ENCODE data around the gene MMAB. TPM values are rescaled to one million over a fixed set of nuclear protein-coding genes. Genes with fewer than 3 reads are reported as not detected.

The MMAB gene
- total and polyA plus RNA-seq, 4 donors, result 47.1 to 101 (median 77.1) TPM

GRCh38 chr12:109538191-109538863 is 35.0 kb downstream of the MMAB start:
- Histone ChIP-seq H3K27ac (ENCODE audit: low read depth in 1 of 2, low read length in 2 of 2) (no peak overlapping the region), H3K36me3 (ENCODE audit: control insufficient read depth in 4 of 4, insufficient read depth in 3 of 4, low read depth in 1 of 4, low read length in 3 of 4) (peaks cover 0 to 17% (median 3%) of the 10 kb centered on the region in 4 donors), H3K4me1 (ENCODE audit: control insufficient read depth in 4 of 4, insufficient read depth in 4 of 4, low read length in 3 of 4) (no peaks in the 10 kb centered on the region), H3K9ac (ENCODE audit: low read depth in 1 of 2, low read length in 2 of 2) (no peak overlapping the region), H3K4me3 (ENCODE audit: low read depth in 1 of 3, low read length in 3 of 3) (no peak overlapping the region), H3K27me3 (ENCODE audit: control insufficient read depth in 4 of 4, insufficient read depth in 4 of 4, low read length in 3 of 4) (no peaks in the 10 kb centered on the region), H3K9me3 (ENCODE audit: control insufficient read depth in 4 of 4, low read length in 3 of 4) (no peaks in the 10 kb centered on the region)
- TF ChIP-seq MAX (IDR thresholded peaks at IDR 0.05) (no peak), SP1 (IDR thresholded peaks at IDR 0.05) (no peak), NR2F2 (IDR thresholded peaks at IDR 0.05) (no peak), RXRA (IDR thresholded peaks at IDR 0.05) (no peak), RAD21 (IDR thresholded peaks at IDR 0.05) (no peak)
- DNase-seq (ENCODE audit: low spot score), result no peak
- 82% methylated on average over 16 of the region's 16 CpGs for WGBS

- Histone ChIP-seq H3K4me1 (ENCODE audit: control insufficient read depth in 4 of 4, insufficient read depth in 4 of 4, low read length in 3 of 4) (no peaks in the 10 kb centered on the region), H3K36me3 (ENCODE audit: control insufficient read depth in 4 of 4, insufficient read depth in 3 of 4, low read depth in 1 of 4, low read length in 3 of 4) (peaks cover 0 to 27% (median 7%) of the 10 kb centered on the region in 4 donors), H3K27me3 (ENCODE audit: control insufficient read depth in 4 of 4, insufficient read depth in 4 of 4, low read length in 3 of 4) (no peaks in the 10 kb centered on the region), H3K4me3 (ENCODE audit: low read depth in 1 of 3, low read length in 3 of 3) (no peak overlapping the region), H3K9me3 (ENCODE audit: control insufficient read depth in 4 of 4, low read length in 3 of 4) (no peaks in the 10 kb centered on the region), H3K9ac (ENCODE audit: low read depth in 1 of 2, low read length in 2 of 2) (no peak overlapping the region), H3K27ac (ENCODE audit: low read depth in 1 of 2, low read length in 2 of 2) (no peak overlapping the region)
- WGBS, result 94% methylated on average over 8 of the region's 8 CpGs
- TF ChIP-seq GABPA (IDR thresholded peaks at IDR 0.05 in 1 of 2, conservative IDR thresholded peaks at IDR 0.05 in 1 of 2) (no peak), NR2F2 (IDR thresholded peaks at IDR 0.05) (no peak), YY1 (IDR thresholded peaks at IDR 0.05) (no peak), REST (IDR thresholded peaks at IDR 0.05) (no peak), FOXA2 (IDR thresholded peaks at IDR 0.05) (no peak), ATF3 (IDR thresholded peaks at IDR 0.05) (no peak), RXRA (IDR thresholded peaks at IDR 0.05) (no peak), ZBTB33 (IDR thresholded peaks at IDR 0.05) (no peak), CTCF (IDR thresholded peaks at IDR 0.05; ENCODE audit: low read depth, low read length, missing input control) (no peak), HNF4A (conservative IDR thresholded peaks at IDR 0.05) (no peak), HNF4G (IDR thresholded peaks at IDR 0.05) (no peak), MAX (IDR thresholded peaks at IDR 0.05) (no peak), RAD21 (IDR thresholded peaks at IDR 0.05) (no peak), TAF1 (conservative IDR thresholded peaks at IDR 0.05) (no peak), EGR1 (IDR thresholded peaks at IDR 0.05; ENCODE audit: low read depth in 2 of 2) (no peak), FOXA1 (IDR thresholded peaks at IDR 0.05) (no peak), SP1 (IDR thresholded peaks at IDR 0.05) (no peak)
- no peak for DNase-seq (ENCODE audit: low spot score)
Observed at GRCh38 chr12:109537136-109537535, 36.2 kb downstream of the MMAB start.
